ENCODE data around the gene FOXD1. TPM values are rescaled to one million over a fixed set of nuclear protein-coding genes. Genes with fewer than 3 reads are reported as not detected.

The FOXD1 gene
- total and polyA plus RNA-seq, 2 of the 4 experiments (the other 2 are of a cell fraction): 3.2 to 23.1 TPM

DNA sequence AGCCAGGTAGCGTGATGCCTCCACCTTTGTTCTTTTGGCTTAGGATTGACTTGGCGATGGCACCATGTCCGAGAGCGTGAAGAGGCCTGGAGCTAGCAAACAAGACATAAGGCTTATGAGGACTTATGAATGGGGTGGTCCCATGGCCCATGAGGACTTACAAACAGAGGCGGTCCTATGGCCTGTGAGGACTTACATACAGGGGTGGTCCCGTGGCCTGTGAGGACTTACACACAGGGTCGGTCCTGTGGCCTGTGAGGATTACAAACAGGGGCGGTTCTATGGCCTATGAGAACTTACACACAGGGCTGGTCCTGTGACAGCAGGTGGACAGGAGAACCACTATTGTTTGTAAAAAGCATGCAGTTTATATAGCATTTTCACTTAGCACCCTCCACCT is 21.3 kb upstream of the FOXD1 start:
- Histone ChIP-seq H2BK20ac (ENCODE audit: low read depth, low read length) (no peak overlapping the region), H4K91ac (ENCODE audit: insufficient read depth, low read depth, low read length) (no peak overlapping the region), H3K23ac (ENCODE audit: low read depth, low read length) (no peak overlapping the region), H3K9me1 (ENCODE audit: insufficient read depth, low read length) (no peaks in the 10 kb centered on the region), H3K9me3 (ENCODE audit: control insufficient read depth, insufficient read depth, low read length) (no peaks in the 10 kb centered on the region), H4K8ac (ENCODE audit: low read depth in 2 of 2, low read length in 2 of 2) (no peak overlapping the region), H2AFZ (replicated peaks; ENCODE audit: low read length, poor library complexity) (no peak overlapping the region), H2AK5ac (ENCODE audit: low read depth, low read length) (no peak overlapping the region), H3K4me2 (ENCODE audit: low read depth, low read length) (no peak overlapping the region), H2BK120ac (ENCODE audit: low read depth, low read length) (no peak overlapping the region), H3K4me1 (ENCODE audit: control insufficient read depth, insufficient read depth, low read length) (no peaks in the 10 kb centered on the region), H3K9ac (ENCODE audit: low read depth, low read length) (no peak overlapping the region), H3K14ac (replicated peaks; ENCODE audit: low read depth, low read length) (no peak overlapping the region), H3K4me3 (ENCODE audit: insufficient read depth, low read depth, low read length) (no peak overlapping the region), H4K5ac (ENCODE audit: low read depth, low read length) (no peak overlapping the region), H3K4ac (ENCODE audit: low read depth, low read length) (no peak overlapping the region), H3K27ac (ENCODE audit: insufficient read depth, low read length) (no peak overlapping the region), H3K56ac (ENCODE audit: extremely low read depth, insufficient read depth, low read length) (no peak overlapping the region), H3K18ac (ENCODE audit: low read depth, low read length) (no peak overlapping the region), H3K36me3 (ENCODE audit: control insufficient read depth, insufficient read depth, low read length) (no peaks in the 10 kb centered on the region), H4K20me1 (ENCODE audit: insufficient read depth, low read length) (no peaks in the 10 kb centered on the region), H3K79me1 (ENCODE audit: low read depth in 1 of 2, low read length in 2 of 2) (no peaks in the 10 kb centered on the region), H2BK5ac (ENCODE audit: low read depth, low read length, poor library complexity, severe bottlenecking) (no peak overlapping the region), H2AK9ac (replicated peaks; ENCODE audit: low read depth, low read length, poor library complexity) (no peak overlapping the region), H2BK15ac (ENCODE audit: low read depth, low read length) (no peak overlapping the region), H3K27me3 (ENCODE audit: control insufficient read depth, insufficient read depth, low read length) (peaks cover 10% of the 10 kb centered on the region)
- no peak for DNase-seq
- WGBS, 2 experiments (ENCODE audit: extremely low coverage in 2 of 2, insufficient read length in 1 of 2): no CpG with 5 or more reads among the region's 8 CpGs
- ATAC-seq (ENCODE audit: low read depth): no peak
- BruUV-seq (replicated peaks): no TSS peak
- intact Hi-C loops (cut with micrococcal nuclease) (no loop called here), dilution Hi-C loops (cut with HindIII; ENCODE audit: low sequenced_read_pairs, unreplicated experiment) (no loop called here), in situ Hi-C loops (cut with MboI; ENCODE audit: low sequenced_read_pairs) (no loop called here)
- CTCF ChIA-PET: no interaction called here
- POLR2A ChIA-PET (ENCODE audit: unreplicated experiment): no interaction called here
- TF ChIP-seq MAFK (IDR thresholded peaks at IDR 0.05; ENCODE audit: low read depth, low read length) (no peak), FOS (IDR thresholded peaks at IDR 0.05; ENCODE audit: low read depth, low read length) (no peak), RCOR1 (IDR thresholded peaks at IDR 0.05; ENCODE audit: insufficient replicate concordance, low read length) (no peak), RFX5 (IDR thresholded peaks at IDR 0.05; ENCODE audit: low read depth, low read length) (no peak), CHD1 (IDR thresholded peaks at IDR 0.05; ENCODE audit: low read depth, low read length) (no peak), NFE2L2 (IDR thresholded peaks at IDR 0.05; ENCODE audit: low read depth, low read length) (no peak), MXI1 (IDR thresholded peaks at IDR 0.05; ENCODE audit: borderline replicate concordance, low read depth, low read length) (no peak), BHLHE40 (IDR thresholded peaks at IDR 0.05; ENCODE audit: low read depth, low read length) (no peak), RAD21 (IDR thresholded peaks at IDR 0.05; ENCODE audit: low read length) (no peak), CEBPB (IDR thresholded peaks at IDR 0.05; ENCODE audit: low read depth, low read length) (no peak), CTCF (conservative IDR thresholded peaks at IDR 0.05; ENCODE audit: low read depth, low read length) (no peak), ELK1 (IDR thresholded peaks at IDR 0.05; ENCODE audit: borderline replicate concordance, low read depth, low read length) (no peak), POLR2A (IDR thresholded peaks at IDR 0.05; ENCODE audit: low read depth, low read length) (no peak), SMC3 (IDR thresholded peaks at IDR 0.05; ENCODE audit: low read depth, low read length) (no peak), MAZ (IDR thresholded peaks at IDR 0.05; ENCODE audit: borderline replicate concordance, low read depth, low read length) (no peak)
- TF ChIP-seq, protein P1, sequence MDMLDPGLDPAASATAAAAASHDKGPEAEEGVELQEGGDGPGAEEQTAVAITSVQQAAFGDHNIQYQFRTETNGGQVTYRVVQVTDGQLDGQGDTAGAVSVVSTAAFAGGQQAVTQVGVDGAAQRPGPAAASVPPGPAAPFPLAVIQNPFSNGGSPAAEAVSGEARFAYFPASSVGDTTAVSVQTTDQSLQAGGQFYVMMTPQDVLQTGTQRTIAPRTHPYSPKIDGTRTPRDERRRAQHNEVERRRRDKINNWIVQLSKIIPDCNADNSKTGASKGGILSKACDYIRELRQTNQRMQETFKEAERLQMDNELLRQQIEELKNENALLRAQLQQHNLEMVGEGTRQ (IDR thresholded peaks at IDR 0.05; ENCODE audit: low read depth, low read length): no peak

Measured in IMR-90 (cell line).